Measurements from ENCODE around the gene PLPPR2.

The PLPPR2 gene

DNA sequence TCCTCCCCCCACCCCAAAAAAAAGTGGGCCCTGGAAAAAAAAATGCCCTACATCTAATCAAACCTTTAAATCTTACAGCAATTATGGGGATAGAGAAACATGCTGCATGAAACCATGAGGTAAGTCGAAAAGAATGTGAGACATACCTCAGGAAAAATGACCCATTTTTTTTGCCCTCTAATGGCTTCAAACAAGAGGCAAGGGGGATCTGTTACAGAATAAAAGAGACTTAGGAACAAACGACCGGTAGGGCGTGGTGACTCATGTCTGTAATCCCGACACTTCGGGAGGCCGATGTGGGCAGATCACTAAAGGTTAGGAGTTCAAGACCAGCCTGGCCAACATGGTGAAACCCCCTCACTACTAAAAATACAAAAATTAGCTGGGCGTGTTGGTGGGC, 55.5 kb downstream of the PLPPR2 start:
- H3K9ac ChIP-seq (ENCODE audit: low read length in 5 of 5) = no peak overlapping the region
- peaks cover 0 to 4% (median 0%) of the 10 kb centered on the region in 5 donors for H3K36me3 ChIP-seq (ENCODE audit: control insufficient read depth in 5 of 5, insufficient read depth in 5 of 5, low read length in 5 of 5)
- no peak overlapping the region for H3K27ac ChIP-seq (ENCODE audit: low read depth, low read length)
- H3K27me3 ChIP-seq (ENCODE audit: control insufficient read depth in 5 of 5, insufficient read depth in 4 of 5, low read length in 5 of 5) = peaks cover 0 to 8% (median 3%) of the 10 kb centered on the region in 5 donors
- peaks cover 0 to 2% (median 0%) of the 10 kb centered on the region in 5 donors for H3K4me1 ChIP-seq (ENCODE audit: control insufficient read depth in 5 of 5, insufficient read depth in 5 of 5, low read length in 5 of 5)
- no peaks in the 10 kb centered on the region for H3K9me3 ChIP-seq (ENCODE audit: control insufficient read depth in 5 of 5, low read length in 5 of 5)
- H3K4me3 ChIP-seq (ENCODE audit: low read depth in 1 of 5, low read length in 5 of 5) = no peak overlapping the region

DNA sequence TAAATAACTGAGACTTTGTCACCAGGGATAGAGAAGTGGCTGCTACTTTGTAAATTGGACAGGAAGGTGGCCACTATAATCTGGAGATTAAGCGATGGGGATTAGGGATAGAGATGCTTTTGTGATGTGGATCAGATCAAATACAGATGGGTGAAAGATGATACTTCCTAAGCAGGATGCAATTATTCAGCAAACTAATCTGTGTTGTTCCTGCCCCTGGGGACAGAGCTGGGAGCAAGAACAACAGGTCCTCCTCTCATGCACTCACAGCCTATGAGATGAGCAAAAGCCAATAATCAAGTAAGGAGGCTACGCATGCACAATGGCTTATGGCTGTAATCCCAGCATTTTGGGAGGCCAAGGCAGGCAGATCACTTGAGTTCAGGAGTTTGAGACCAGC, 59.3 kb downstream of the PLPPR2 start:
- Histone ChIP-seq H3K4me3 (ENCODE audit: low read depth in 1 of 5, low read length in 5 of 5) (no peak overlapping the region), H3K36me3 (ENCODE audit: control insufficient read depth in 5 of 5, insufficient read depth in 5 of 5, low read length in 5 of 5) (peaks cover 0 to 2% (median 0%) of the 10 kb centered on the region in 5 donors), H3K9me3 (ENCODE audit: control insufficient read depth in 5 of 5, low read length in 5 of 5) (no peaks in the 10 kb centered on the region), H3K9ac (ENCODE audit: low read length in 5 of 5) (no peak overlapping the region), H3K27me3 (ENCODE audit: control insufficient read depth in 5 of 5, insufficient read depth in 4 of 5, low read length in 5 of 5) (peaks cover 0 to 6% (median 3%) of the 10 kb centered on the region in 5 donors), H3K27ac (ENCODE audit: low read depth, low read length) (no peak overlapping the region), H3K4me1 (ENCODE audit: control insufficient read depth in 5 of 5, insufficient read depth in 5 of 5, low read length in 5 of 5) (peaks cover 0 to 13% (median 12%) of the 10 kb centered on the region in 5 donors)

Measured in subcutaneous abdominal adipose tissue (tissue), 5 donors.